22Rv1 (cell line): ENCODE results near the gene RPL12.

Experiments
- ZFX ChIP-seq: fragments of 450-650 bp; IDR thresholded peaks from 2 replicates; pipeline ENCODE4 v1.6.1; 2017; ENCODE audit warnings: antibody characterized with exemption, borderline replicate concordance
- TF ChIP-seq, protein P1 (sequence below): fragments of 450-650 bp; IDR thresholded peaks from 2 replicates; pipeline ENCODE4 v1.5.1; 2017; ENCODE audit warnings: mild to moderate bottlenecking

DNA sequence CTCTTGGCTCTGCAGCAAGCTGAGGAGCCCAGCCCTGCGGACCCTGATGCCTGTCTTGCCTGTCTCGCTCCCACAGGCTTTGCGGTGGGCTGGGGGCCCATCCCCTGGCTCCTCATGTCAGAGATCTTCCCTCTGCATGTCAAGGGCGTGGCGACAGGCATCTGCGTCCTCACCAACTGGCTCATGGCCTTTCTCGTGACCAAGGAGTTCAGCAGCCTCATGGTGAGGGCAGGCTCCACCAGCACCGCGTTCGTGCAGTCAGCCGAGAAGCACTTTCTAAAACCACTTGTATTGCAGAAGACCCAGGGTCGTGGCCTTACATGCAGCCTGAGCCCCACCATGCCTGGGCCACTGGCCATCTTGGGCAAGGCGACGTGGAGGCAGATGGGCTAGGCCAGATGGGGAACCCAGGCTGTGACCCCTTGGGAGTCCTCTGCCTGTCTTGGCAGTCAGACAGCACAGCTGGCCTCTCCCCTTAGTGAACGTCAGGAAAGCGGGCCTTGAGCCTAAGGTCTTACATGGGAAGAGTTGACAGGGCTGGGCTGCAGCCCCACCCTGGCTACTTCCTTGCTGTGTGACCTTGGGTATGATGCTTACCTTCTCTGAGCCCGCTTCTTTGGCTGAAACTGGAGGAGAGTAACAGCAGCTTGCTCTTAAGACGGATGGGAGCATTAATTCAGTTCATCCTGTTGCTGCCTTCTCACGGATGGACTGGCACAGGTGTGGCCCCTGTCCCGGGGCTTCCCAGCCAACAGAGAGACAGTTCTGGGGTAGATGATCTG, 45.7 kb downstream of the RPL12 start:
- TF ChIP-seq, protein P1, sequence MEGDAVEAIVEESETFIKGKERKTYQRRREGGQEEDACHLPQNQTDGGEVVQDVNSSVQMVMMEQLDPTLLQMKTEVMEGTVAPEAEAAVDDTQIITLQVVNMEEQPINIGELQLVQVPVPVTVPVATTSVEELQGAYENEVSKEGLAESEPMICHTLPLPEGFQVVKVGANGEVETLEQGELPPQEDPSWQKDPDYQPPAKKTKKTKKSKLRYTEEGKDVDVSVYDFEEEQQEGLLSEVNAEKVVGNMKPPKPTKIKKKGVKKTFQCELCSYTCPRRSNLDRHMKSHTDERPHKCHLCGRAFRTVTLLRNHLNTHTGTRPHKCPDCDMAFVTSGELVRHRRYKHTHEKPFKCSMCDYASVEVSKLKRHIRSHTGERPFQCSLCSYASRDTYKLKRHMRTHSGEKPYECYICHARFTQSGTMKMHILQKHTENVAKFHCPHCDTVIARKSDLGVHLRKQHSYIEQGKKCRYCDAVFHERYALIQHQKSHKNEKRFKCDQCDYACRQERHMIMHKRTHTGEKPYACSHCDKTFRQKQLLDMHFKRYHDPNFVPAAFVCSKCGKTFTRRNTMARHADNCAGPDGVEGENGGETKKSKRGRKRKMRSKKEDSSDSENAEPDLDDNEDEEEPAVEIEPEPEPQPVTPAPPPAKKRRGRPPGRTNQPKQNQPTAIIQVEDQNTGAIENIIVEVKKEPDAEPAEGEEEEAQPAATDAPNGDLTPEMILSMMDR = no peak
- no peak for TF ChIP-seq ZFX
